Measurements from ENCODE around the gene SNX15.

The SNX15 gene

DNA sequence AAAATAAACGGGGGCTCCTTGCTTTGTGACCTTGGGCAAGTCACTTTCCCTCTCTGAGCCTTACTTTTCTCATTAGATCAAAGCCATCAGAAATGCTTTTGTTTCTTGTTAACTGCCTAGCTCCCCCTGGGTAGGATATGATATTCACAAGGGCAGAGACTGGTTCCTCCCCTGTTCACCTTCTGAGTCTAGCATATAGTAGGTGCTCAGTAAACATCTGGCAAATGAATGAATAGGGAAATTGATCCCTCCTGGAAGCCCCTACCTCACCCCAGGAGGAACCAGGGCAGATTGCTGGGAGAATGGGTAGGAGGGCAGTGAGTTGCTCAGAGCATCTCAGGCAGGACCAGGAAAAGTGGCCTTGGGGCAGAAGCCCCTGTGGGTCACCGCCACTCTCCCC, 7.2 kb downstream of the SNX15 start:
- Mint-ChIP-seq H3K27ac (no peak overlapping the region), H3K9me3 (no peaks in the 10 kb centered on the region), H3K4me3 (no peak overlapping the region), H3K27me3 (ENCODE audit: low read depth) (no peaks in the 10 kb centered on the region), H3K4me1 (no peaks in the 10 kb centered on the region), H3K36me3 (ENCODE audit: low read depth) (peaks cover 10% of the 10 kb centered on the region)
- TF ChIP-seq, protein P1, sequence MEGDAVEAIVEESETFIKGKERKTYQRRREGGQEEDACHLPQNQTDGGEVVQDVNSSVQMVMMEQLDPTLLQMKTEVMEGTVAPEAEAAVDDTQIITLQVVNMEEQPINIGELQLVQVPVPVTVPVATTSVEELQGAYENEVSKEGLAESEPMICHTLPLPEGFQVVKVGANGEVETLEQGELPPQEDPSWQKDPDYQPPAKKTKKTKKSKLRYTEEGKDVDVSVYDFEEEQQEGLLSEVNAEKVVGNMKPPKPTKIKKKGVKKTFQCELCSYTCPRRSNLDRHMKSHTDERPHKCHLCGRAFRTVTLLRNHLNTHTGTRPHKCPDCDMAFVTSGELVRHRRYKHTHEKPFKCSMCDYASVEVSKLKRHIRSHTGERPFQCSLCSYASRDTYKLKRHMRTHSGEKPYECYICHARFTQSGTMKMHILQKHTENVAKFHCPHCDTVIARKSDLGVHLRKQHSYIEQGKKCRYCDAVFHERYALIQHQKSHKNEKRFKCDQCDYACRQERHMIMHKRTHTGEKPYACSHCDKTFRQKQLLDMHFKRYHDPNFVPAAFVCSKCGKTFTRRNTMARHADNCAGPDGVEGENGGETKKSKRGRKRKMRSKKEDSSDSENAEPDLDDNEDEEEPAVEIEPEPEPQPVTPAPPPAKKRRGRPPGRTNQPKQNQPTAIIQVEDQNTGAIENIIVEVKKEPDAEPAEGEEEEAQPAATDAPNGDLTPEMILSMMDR (IDR thresholded peaks at IDR 0.05; ENCODE audit: unreplicated experiment in 3 of 3) = no peak

GRCh38 chr11:65035579-65035978, 8.3 kb downstream of the SNX15 start:
- Mint-ChIP-seq H3K36me3 (ENCODE audit: low read depth) (peaks cover 10% of the 10 kb centered on the region), H3K4me3 (no peak overlapping the region), H3K9me3 (no peaks in the 10 kb centered on the region), H3K27ac (no peak overlapping the region), H3K27me3 (ENCODE audit: low read depth) (no peaks in the 10 kb centered on the region), H3K4me1 (peaks cover 2% of the 10 kb centered on the region)
- TF ChIP-seq, protein P1 (IDR thresholded peaks at IDR 0.05; ENCODE audit: unreplicated experiment in 3 of 3) = no peak

DNA sequence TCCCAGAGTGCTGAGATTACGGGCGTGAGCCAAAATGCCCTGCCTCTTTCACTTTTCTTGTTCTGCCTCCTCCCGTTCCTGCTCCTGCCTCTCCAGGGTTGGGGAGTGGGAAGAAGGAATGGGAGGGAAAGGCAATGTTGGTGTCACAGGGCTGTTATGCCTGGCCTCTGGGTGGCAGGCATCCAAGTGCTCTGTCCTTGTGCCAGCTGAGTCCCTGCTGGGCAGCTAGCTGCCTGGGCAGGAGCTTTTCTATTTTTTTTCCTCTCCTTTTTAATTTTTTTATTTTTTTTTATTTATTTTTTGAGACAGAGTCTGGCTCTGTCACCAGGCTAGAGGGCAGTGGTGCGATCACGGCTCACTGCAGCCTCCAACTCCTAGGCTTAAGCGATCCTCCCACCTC, 9.7 kb downstream of the SNX15 start:
- H3K4me1 Mint-ChIP-seq = peaks cover 5% of the 10 kb centered on the region
- TF ChIP-seq, protein P1 (IDR thresholded peaks at IDR 0.05; ENCODE audit: unreplicated experiment in 3 of 3) = no peak
- H3K36me3 Mint-ChIP-seq (ENCODE audit: low read depth) = peaks cover 10% of the 10 kb centered on the region
- H3K27me3 Mint-ChIP-seq (ENCODE audit: low read depth) = peaks cover 3% of the 10 kb centered on the region
- H3K4me3 Mint-ChIP-seq = no peak overlapping the region
- H3K27ac Mint-ChIP-seq = no peak overlapping the region
- H3K9me3 Mint-ChIP-seq = no peaks in the 10 kb centered on the region

DNA sequence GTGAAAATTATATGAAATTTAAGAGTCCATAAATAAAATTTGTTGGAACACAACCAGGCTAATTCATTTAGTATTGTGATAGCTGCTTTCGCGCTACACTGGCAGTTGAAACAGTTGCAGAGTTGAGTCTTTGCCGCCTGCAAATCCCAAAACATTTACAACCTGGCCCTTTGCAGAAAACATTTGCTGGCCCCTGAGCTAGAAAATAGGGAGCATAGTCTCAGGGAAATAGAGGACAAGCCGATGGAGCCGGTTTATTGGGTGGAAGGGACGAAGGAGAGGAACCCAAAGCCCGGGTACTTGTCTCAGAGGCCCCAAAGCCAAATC, 13.2 kb downstream of the SNX15 start:
- TF ChIP-seq, protein P1 (IDR thresholded peaks at IDR 0.05; ENCODE audit: unreplicated experiment in 3 of 3) = no peak
- H3K27me3 Mint-ChIP-seq (ENCODE audit: low read depth) = peaks cover 3% of the 10 kb centered on the region
- no peaks in the 10 kb centered on the region for H3K9me3 Mint-ChIP-seq

DNA sequence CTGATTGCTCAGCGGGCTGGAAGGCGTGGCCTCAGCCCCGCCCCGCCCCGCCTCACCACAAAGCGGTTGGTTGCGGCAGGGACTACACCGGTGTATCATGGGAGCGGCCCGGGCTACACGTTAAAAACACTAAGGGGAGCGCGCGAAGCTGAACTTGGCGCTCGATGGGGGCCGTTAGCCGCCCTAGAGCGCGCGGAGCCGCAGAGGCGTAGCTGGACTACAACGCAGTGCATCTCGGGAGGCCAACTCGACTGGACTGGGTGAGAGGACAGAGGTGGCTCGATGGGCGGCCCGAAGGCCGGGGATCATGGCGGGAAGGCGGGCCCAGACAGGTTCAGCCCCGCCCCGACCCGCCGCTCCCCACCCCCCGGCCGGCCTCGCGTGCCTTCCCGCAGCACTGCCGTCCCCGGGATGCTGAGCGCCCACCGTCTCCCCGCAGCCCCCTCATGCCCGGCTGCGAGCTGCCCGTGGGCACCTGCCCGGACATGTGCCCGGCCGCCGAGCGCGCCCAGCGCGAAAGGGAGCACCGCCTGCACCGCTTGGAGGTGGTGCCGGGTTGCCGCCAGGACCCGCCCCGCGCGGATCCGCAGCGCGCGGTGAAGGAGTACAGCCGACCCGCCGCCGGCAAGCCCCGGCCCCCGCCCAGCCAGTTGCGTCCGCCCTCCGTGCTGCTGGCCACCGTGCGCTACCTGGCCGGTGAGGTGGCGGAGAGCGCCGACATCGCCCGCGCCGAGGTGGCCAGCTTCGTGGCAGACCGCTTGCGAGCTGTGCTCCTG, 13.8 kb downstream of the SNX15 start, which contains the start of gene SAC3D1:
Gene SAC3D1 (plus strand): TSS at position 364 of the 776 bp plus-strand sequence. CDS start 83 bp downstream, at position 447.
- H3K36me3 Mint-ChIP-seq (ENCODE audit: low read depth) = peaks cover 12% of the 10 kb centered on the region
- H3K27ac Mint-ChIP-seq = peak within 1 kb of the TSS; percentile 98 to 99 (median 98)
- H3K9me3 Mint-ChIP-seq = no peaks in the 10 kb centered on the region
- peaks cover 3% of the 10 kb centered on the region for H3K27me3 Mint-ChIP-seq (ENCODE audit: low read depth)
- H3K4me3 Mint-ChIP-seq = peak within 1 kb of the TSS; percentile 94 to 97 (median 97)
- TF ChIP-seq, protein P1 (IDR thresholded peaks at IDR 0.05; ENCODE audit: unreplicated experiment in 3 of 3) = no peak
- H3K4me1 Mint-ChIP-seq = peaks cover 13% of the 10 kb centered on the region

More for the DNA sequence above, 13.2 kb downstream of the SNX15 start:
- H3K27ac Mint-ChIP-seq = peak overlapping the region; percentile 98 to 99 (median 98)
- H3K4me3 Mint-ChIP-seq = peak overlapping the region; percentile 94 to 97 (median 97)
- H3K4me1 Mint-ChIP-seq = peaks cover 13% of the 10 kb centered on the region
- H3K36me3 Mint-ChIP-seq (ENCODE audit: low read depth) = peaks cover 12% of the 10 kb centered on the region

DNA sequence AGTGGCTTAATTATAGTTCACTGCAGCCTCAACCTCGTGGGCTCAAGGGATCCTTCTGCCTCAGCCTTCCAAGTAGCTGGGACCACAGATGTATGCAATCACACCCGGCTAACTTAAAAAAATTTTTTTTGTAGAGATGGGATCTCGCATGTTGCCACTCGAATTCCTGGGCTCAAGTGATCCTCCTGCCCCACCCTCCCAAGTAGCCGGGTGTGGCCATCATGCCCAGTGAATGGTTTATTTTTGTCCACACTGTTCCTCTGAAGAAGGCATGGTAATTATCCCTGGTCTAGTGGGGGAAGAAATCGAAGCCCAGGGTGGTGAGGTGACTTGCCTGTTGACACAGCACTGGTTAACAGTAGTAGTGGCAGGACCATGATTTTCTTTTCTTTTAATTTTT, 15.7 kb downstream of the SNX15 start:
- TF ChIP-seq, protein P1 (IDR thresholded peaks at IDR 0.05; ENCODE audit: unreplicated experiment in 3 of 3) = no peak
- H3K9me3 Mint-ChIP-seq = no peaks in the 10 kb centered on the region
- H3K4me1 Mint-ChIP-seq = peaks cover 13% of the 10 kb centered on the region
- peak overlapping the region; percentile 91 to 95 (median 93) for H3K4me3 Mint-ChIP-seq
- peaks cover 8% of the 10 kb centered on the region for H3K36me3 Mint-ChIP-seq (ENCODE audit: low read depth)
- H3K27ac Mint-ChIP-seq = peak overlapping the region in 1 of 3 experiments; percentile 62
- peaks cover 3% of the 10 kb centered on the region for H3K27me3 Mint-ChIP-seq (ENCODE audit: low read depth)

Data from nephron (organoid).